ENCODE data around the gene MYCBP2.

The MYCBP2 gene

DNA sequence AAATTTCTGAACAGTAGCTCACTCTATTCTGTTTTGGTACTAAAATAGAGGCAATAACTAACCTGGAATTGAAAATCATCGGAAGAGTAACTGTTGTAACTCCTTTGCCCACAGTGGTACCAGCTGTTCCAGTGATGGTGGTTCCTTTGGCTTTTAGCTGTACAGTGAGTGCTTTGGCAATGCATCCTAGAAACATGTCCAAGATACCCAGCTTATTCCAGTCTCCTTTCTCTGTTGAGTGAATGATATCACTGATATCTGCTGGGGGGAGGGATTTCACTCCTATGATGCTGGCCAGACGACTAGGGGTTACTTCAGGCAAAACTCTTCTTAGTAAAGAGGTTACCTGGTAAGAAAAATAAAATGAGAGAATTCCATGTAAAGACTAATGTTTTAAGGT lies 259.4 kb downstream of the MYCBP2 start:
- H3K14ac ChIP-seq (ENCODE audit: low read length) = no peak overlapping the region
- no peak for DNase-seq (ENCODE audit: low spot score)
- H3K79me1 ChIP-seq (ENCODE audit: low read depth, low read length) = no peaks in the 10 kb centered on the region
- H3K36me3 ChIP-seq (replicated peaks in 1 of 2; ENCODE audit: control insufficient read depth in 2 of 2, insufficient read depth in 2 of 2, low read length in 2 of 2) = peaks cover 6 to 74% of the 10 kb centered on the region in 2 donors
- no peak overlapping the region for H3K4me2 ChIP-seq (ENCODE audit: insufficient read depth, low read length, poor library complexity, severe bottlenecking)
- H3K23ac ChIP-seq (ENCODE audit: low read depth, low read length, poor library complexity) = no peak overlapping the region
- H2BK5ac ChIP-seq (ENCODE audit: low read length) = no peak overlapping the region
- H4K91ac ChIP-seq (ENCODE audit: low read depth, low read length, poor library complexity) = no peak overlapping the region
- H2AFZ ChIP-seq (ENCODE audit: low read length) = no peak overlapping the region
- no peak overlapping the region for H3K4me3 ChIP-seq (ENCODE audit: low read length in 2 of 2)
- no peak overlapping the region for H2AK5ac ChIP-seq (ENCODE audit: low read depth, low read length)
- H2BK12ac ChIP-seq (ENCODE audit: low read length) = no peak overlapping the region
- H2BK15ac ChIP-seq (ENCODE audit: low read length) = no peak overlapping the region
- no peak overlapping the region for H2BK120ac ChIP-seq (ENCODE audit: low read depth, low read length)
- H3K9ac ChIP-seq (ENCODE audit: low read depth, low read length, poor library complexity) = no peak overlapping the region
- H3K9me3 ChIP-seq (replicated peaks in 1 of 2; ENCODE audit: control insufficient read depth in 2 of 2, insufficient read depth in 1 of 2, low read depth in 1 of 2, low read length in 2 of 2) = no peaks in the 10 kb centered on the region
- no peak overlapping the region for H3K4ac ChIP-seq (ENCODE audit: low read length)
- H4K8ac ChIP-seq (ENCODE audit: low read depth, low read length) = no peak overlapping the region
- H3K27me3 ChIP-seq (ENCODE audit: control insufficient read depth in 3 of 3, insufficient read depth in 3 of 3, low read depth in 1 of 3, low read length in 3 of 3) = no peaks in the 10 kb centered on the region
- H3K27ac ChIP-seq (replicated peaks; ENCODE audit: low read length) = no peak overlapping the region
- no peaks in the 10 kb centered on the region for H3K4me1 ChIP-seq (ENCODE audit: control insufficient read depth in 2 of 2, insufficient read depth in 1 of 2, low read depth in 1 of 2, low read length in 2 of 2)
- no peak overlapping the region for H3K18ac ChIP-seq (ENCODE audit: low read length)
- WGBS, 2 donors (ENCODE audit: extremely low coverage in 2 of 2, insufficient read length in 2 of 2, insufficient replicate concordance in 1 of 2) = no CpG with 5 or more reads among the region's 2 CpGs

DNA sequence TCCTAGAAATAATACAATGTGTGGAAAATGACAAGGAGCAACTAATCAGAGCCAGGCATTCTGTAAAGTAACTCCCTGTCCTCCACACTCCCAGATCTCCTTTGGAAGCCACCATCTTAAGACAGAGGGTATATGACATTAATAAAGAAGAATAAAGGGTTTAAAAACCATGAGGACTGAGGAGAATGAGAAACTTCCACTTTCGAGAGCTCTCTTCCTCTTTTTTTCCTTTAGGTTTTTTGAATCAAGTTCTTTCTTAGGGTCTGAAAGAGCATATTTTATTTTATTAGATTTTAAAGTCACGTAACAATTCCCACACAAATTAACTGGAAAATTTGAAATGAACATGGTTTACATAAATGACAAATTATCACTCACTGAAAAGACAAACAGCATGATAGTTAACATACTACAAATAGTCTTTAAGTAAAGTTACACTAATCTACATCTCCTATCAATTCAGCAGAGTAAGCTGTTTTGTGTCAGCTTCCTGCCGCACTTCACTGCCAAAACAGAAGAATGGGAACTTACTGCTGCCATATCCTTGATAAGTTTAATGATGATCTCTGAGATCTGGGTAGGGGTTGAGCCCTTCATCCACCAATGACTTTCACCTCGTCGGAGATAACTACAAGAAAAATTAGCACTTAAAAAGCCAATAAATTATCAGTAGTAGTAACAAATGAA lies 261.3 kb downstream of the MYCBP2 start:
- Histone ChIP-seq H3K18ac (ENCODE audit: low read length) (no peak overlapping the region), H3K79me1 (ENCODE audit: low read depth, low read length) (no peaks in the 10 kb centered on the region), H4K8ac (ENCODE audit: low read depth, low read length) (no peak overlapping the region), H2BK5ac (ENCODE audit: low read length) (no peak overlapping the region), H3K14ac (ENCODE audit: low read length) (no peak overlapping the region), H2BK15ac (ENCODE audit: low read length) (no peak overlapping the region), H2AK5ac (ENCODE audit: low read depth, low read length) (no peak overlapping the region), H2AFZ (ENCODE audit: low read length) (no peak overlapping the region), H3K9me3 (replicated peaks in 1 of 2; ENCODE audit: control insufficient read depth in 2 of 2, insufficient read depth in 1 of 2, low read depth in 1 of 2, low read length in 2 of 2) (no peaks in the 10 kb centered on the region), H3K36me3 (replicated peaks in 1 of 2; ENCODE audit: control insufficient read depth in 2 of 2, insufficient read depth in 2 of 2, low read length in 2 of 2) (peaks cover 9 to 92% of the 10 kb centered on the region in 2 donors), H3K27ac (replicated peaks; ENCODE audit: low read length) (no peak overlapping the region), H3K27me3 (ENCODE audit: control insufficient read depth in 3 of 3, insufficient read depth in 3 of 3, low read depth in 1 of 3, low read length in 3 of 3) (no peaks in the 10 kb centered on the region), H2BK120ac (ENCODE audit: low read depth, low read length) (no peak overlapping the region), H3K4me2 (ENCODE audit: insufficient read depth, low read length, poor library complexity, severe bottlenecking) (no peak overlapping the region), H3K23ac (ENCODE audit: low read depth, low read length, poor library complexity) (no peak overlapping the region), H3K4me3 (ENCODE audit: low read length in 2 of 2) (no peak overlapping the region), H2BK12ac (ENCODE audit: low read length) (no peak overlapping the region), H3K9ac (ENCODE audit: low read depth, low read length, poor library complexity) (no peak overlapping the region), H3K4ac (ENCODE audit: low read length) (no peak overlapping the region), H3K4me1 (ENCODE audit: control insufficient read depth in 2 of 2, insufficient read depth in 1 of 2, low read depth in 1 of 2, low read length in 2 of 2) (no peaks in the 10 kb centered on the region), H4K91ac (ENCODE audit: low read depth, low read length, poor library complexity) (no peak overlapping the region)
- DNase-seq (ENCODE audit: low spot score) = no peak
- no CpG with 5 or more reads among the region's 5 CpGs for WGBS, 2 donors (ENCODE audit: extremely low coverage in 2 of 2, insufficient read length in 2 of 2, insufficient replicate concordance in 1 of 2)

DNA sequence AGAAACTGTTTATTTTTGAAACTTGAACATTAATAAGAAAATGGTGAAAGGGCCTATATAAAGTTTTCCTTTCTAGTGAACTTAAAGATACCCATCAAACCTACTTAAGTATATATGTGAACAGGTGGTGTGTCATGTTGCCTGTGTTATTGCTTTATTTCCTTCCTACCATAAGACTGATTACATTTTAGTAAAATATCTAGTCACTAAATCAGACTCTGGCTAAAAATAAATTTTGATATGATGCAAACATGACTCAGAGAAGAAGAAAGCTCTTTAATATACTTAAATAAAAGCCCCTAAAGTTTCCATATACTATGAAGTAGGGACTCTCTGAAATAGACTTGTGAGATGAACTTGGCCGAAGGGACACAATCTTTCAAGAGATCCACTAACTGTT lies 264.8 kb downstream of the MYCBP2 start:
- H2BK120ac ChIP-seq (ENCODE audit: low read depth, low read length) = no peak overlapping the region
- H3K4me2 ChIP-seq (ENCODE audit: insufficient read depth, low read length, poor library complexity, severe bottlenecking) = no peak overlapping the region
- no peak overlapping the region for H2AK5ac ChIP-seq (ENCODE audit: low read depth, low read length)
- H3K36me3 ChIP-seq (replicated peaks in 1 of 2; ENCODE audit: control insufficient read depth in 2 of 2, insufficient read depth in 2 of 2, low read length in 2 of 2) = peaks cover 7 to 78% of the 10 kb centered on the region in 2 donors
- no peak for DNase-seq (ENCODE audit: low spot score)
- H2BK15ac ChIP-seq (ENCODE audit: low read length) = no peak overlapping the region
- no peak overlapping the region for H2BK12ac ChIP-seq (ENCODE audit: low read length)
- no peaks in the 10 kb centered on the region for H3K79me1 ChIP-seq (ENCODE audit: low read depth, low read length)
- H3K14ac ChIP-seq (ENCODE audit: low read length) = no peak overlapping the region
- H4K8ac ChIP-seq (ENCODE audit: low read depth, low read length) = no peak overlapping the region
- no peak overlapping the region for H3K9ac ChIP-seq (ENCODE audit: low read depth, low read length, poor library complexity)
- H3K18ac ChIP-seq (ENCODE audit: low read length) = no peak overlapping the region
- no peak overlapping the region for H2BK5ac ChIP-seq (ENCODE audit: low read length)
- H3K9me3 ChIP-seq (replicated peaks in 1 of 2; ENCODE audit: control insufficient read depth in 2 of 2, insufficient read depth in 1 of 2, low read depth in 1 of 2, low read length in 2 of 2) = no peaks in the 10 kb centered on the region
- no CpG with 5 or more reads among the region's 1 CpG for WGBS, 2 donors (ENCODE audit: extremely low coverage in 2 of 2, insufficient read length in 2 of 2, insufficient replicate concordance in 1 of 2)
- H2AFZ ChIP-seq (ENCODE audit: low read length) = no peak overlapping the region
- no peak overlapping the region for H3K4me3 ChIP-seq (ENCODE audit: low read length in 2 of 2)
- no peaks in the 10 kb centered on the region for H3K27me3 ChIP-seq (ENCODE audit: control insufficient read depth in 3 of 3, insufficient read depth in 3 of 3, low read depth in 1 of 3, low read length in 3 of 3)
- H3K4me1 ChIP-seq (ENCODE audit: control insufficient read depth in 2 of 2, insufficient read depth in 1 of 2, low read depth in 1 of 2, low read length in 2 of 2) = no peaks in the 10 kb centered on the region
- H3K4ac ChIP-seq (ENCODE audit: low read length) = no peak overlapping the region
- H3K27ac ChIP-seq (replicated peaks; ENCODE audit: low read length) = no peak overlapping the region
- no peak overlapping the region for H4K91ac ChIP-seq (ENCODE audit: low read depth, low read length, poor library complexity)
- H3K23ac ChIP-seq (ENCODE audit: low read depth, low read length, poor library complexity) = no peak overlapping the region

DNA sequence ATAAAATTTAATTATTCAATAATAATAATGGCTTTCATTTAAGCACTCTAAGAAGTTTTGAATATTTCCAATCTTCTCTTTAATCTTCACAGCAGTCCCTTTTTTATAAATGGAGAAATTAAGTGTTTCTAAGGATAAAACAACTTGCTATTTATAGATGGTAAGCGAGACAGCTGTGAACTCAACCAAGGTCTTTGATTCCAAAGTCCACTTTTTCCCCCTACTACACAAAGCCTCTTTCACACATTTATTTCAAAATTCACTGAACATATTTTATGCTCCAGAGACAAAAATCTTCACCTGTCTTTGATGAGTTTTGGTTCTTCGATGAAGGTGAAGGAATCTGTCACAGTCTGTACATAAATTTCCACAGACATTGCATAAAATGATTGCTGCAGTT lies 265.5 kb downstream of the MYCBP2 start:
- no peak overlapping the region for H2AK5ac ChIP-seq (ENCODE audit: low read depth, low read length)
- H3K36me3 ChIP-seq (replicated peaks in 1 of 2; ENCODE audit: control insufficient read depth in 2 of 2, insufficient read depth in 2 of 2, low read length in 2 of 2) = peaks cover 7 to 78% of the 10 kb centered on the region in 2 donors
- no peak overlapping the region for H3K4me3 ChIP-seq (ENCODE audit: low read length in 2 of 2)
- no peak overlapping the region for H2BK5ac ChIP-seq (ENCODE audit: low read length)
- no peak overlapping the region for H3K18ac ChIP-seq (ENCODE audit: low read length)
- H3K27me3 ChIP-seq (ENCODE audit: control insufficient read depth in 3 of 3, insufficient read depth in 3 of 3, low read depth in 1 of 3, low read length in 3 of 3) = no peaks in the 10 kb centered on the region
- H3K79me1 ChIP-seq (ENCODE audit: low read depth, low read length) = no peaks in the 10 kb centered on the region
- no peak overlapping the region for H3K4me2 ChIP-seq (ENCODE audit: insufficient read depth, low read length, poor library complexity, severe bottlenecking)
- no peak overlapping the region for H3K9ac ChIP-seq (ENCODE audit: low read depth, low read length, poor library complexity)
- no peak overlapping the region for H3K23ac ChIP-seq (ENCODE audit: low read depth, low read length, poor library complexity)
- no peak overlapping the region for H2BK12ac ChIP-seq (ENCODE audit: low read length)
- no peak overlapping the region for H4K91ac ChIP-seq (ENCODE audit: low read depth, low read length, poor library complexity)
- no peaks in the 10 kb centered on the region for H3K9me3 ChIP-seq (replicated peaks in 1 of 2; ENCODE audit: control insufficient read depth in 2 of 2, insufficient read depth in 1 of 2, low read depth in 1 of 2, low read length in 2 of 2)
- no peak overlapping the region for H3K14ac ChIP-seq (ENCODE audit: low read length)
- H3K27ac ChIP-seq (replicated peaks; ENCODE audit: low read length) = no peak overlapping the region
- H4K8ac ChIP-seq (ENCODE audit: low read depth, low read length) = no peak overlapping the region
- H3K4me1 ChIP-seq (ENCODE audit: control insufficient read depth in 2 of 2, insufficient read depth in 1 of 2, low read depth in 1 of 2, low read length in 2 of 2) = no peaks in the 10 kb centered on the region
- no peak for DNase-seq (ENCODE audit: low spot score)
- H3K4ac ChIP-seq (ENCODE audit: low read length) = no peak overlapping the region
- no CpG with 5 or more reads among the region's 2 CpGs for WGBS, 2 donors (ENCODE audit: extremely low coverage in 2 of 2, insufficient read length in 2 of 2, insufficient replicate concordance in 1 of 2)
- no peak overlapping the region for H2BK15ac ChIP-seq (ENCODE audit: low read length)
- no peak overlapping the region for H2AFZ ChIP-seq (ENCODE audit: low read length)
- H2BK120ac ChIP-seq (ENCODE audit: low read depth, low read length) = no peak overlapping the region

All from neuronal stem cell (in vitro differentiated cells).